ENCODE measurements around the gene CNTN4. TPM values are rescaled to one million over a fixed set of nuclear protein-coding genes. Genes with fewer than 3 reads are reported as not detected.

The CNTN4 gene
- total RNA-seq, 1 donor from 2014 or later, result 23.0 TPM

GRCh38 chr3:2661078-2661477, 562.4 kb downstream of the CNTN4 start:
- no peaks in the 10 kb centered on the region for H3K36me3 Mint-ChIP-seq (ENCODE audit: unreplicated experiment)
- H3K4me3 Mint-ChIP-seq (ENCODE audit: unreplicated experiment), result no peak overlapping the region

DNA sequence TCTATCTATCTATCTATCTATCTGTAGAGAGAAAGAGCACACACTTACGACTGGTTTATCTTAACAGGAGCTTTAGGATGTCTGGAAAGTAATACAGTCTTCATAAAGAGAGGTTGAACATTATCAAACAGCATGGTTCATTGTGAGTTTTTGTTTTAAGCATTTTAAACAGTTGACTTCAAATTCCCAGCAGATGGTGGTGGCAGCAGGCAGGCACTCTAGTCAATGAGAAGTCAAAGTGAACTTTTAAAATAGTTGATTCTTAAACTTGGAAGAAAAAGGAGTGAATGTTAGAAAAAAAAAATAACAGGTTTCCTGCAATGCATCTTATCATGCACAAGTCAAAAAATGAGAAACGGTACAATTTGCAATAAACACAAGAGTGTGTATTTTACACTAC, 578.8 kb downstream of the CNTN4 start:
- Mint-ChIP-seq H3K4me3 (ENCODE audit: unreplicated experiment) (no peak overlapping the region), H3K36me3 (ENCODE audit: unreplicated experiment) (no peaks in the 10 kb centered on the region), H3K27ac (ENCODE audit: unreplicated experiment) (no peak overlapping the region), H3K4me1 (ENCODE audit: low read depth, unreplicated experiment) (peaks cover 3% of the 10 kb centered on the region), H3K9me3 (ENCODE audit: unreplicated experiment) (no peaks in the 10 kb centered on the region), H3K27me3 (ENCODE audit: unreplicated experiment) (no peaks in the 10 kb centered on the region)
- TF ChIP-seq, protein P1, sequence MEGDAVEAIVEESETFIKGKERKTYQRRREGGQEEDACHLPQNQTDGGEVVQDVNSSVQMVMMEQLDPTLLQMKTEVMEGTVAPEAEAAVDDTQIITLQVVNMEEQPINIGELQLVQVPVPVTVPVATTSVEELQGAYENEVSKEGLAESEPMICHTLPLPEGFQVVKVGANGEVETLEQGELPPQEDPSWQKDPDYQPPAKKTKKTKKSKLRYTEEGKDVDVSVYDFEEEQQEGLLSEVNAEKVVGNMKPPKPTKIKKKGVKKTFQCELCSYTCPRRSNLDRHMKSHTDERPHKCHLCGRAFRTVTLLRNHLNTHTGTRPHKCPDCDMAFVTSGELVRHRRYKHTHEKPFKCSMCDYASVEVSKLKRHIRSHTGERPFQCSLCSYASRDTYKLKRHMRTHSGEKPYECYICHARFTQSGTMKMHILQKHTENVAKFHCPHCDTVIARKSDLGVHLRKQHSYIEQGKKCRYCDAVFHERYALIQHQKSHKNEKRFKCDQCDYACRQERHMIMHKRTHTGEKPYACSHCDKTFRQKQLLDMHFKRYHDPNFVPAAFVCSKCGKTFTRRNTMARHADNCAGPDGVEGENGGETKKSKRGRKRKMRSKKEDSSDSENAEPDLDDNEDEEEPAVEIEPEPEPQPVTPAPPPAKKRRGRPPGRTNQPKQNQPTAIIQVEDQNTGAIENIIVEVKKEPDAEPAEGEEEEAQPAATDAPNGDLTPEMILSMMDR (IDR thresholded peaks at IDR 0.05; ENCODE audit: partially characterized antibody, unreplicated experiment), result no peak
- no peak for DNase-seq

More at GRCh38 chr3:2661078-2661477, 562.4 kb downstream of the CNTN4 start:
- no peak for DNase-seq
- H3K27ac Mint-ChIP-seq (ENCODE audit: unreplicated experiment), result no peak overlapping the region
- TF ChIP-seq, protein P1 (IDR thresholded peaks at IDR 0.05; ENCODE audit: partially characterized antibody, unreplicated experiment), result no peak
- no peaks in the 10 kb centered on the region for H3K9me3 Mint-ChIP-seq (ENCODE audit: unreplicated experiment)
- H3K4me1 Mint-ChIP-seq (ENCODE audit: low read depth, unreplicated experiment), result peaks cover 1% of the 10 kb centered on the region
- H3K27me3 Mint-ChIP-seq (ENCODE audit: unreplicated experiment), result no peaks in the 10 kb centered on the region

GRCh38 chr3:2680236-2680635, 581.6 kb downstream of the CNTN4 start:
- Mint-ChIP-seq H3K4me3 (ENCODE audit: unreplicated experiment) (no peak overlapping the region), H3K27ac (ENCODE audit: unreplicated experiment) (no peak overlapping the region), H3K36me3 (ENCODE audit: unreplicated experiment) (no peaks in the 10 kb centered on the region), H3K4me1 (ENCODE audit: low read depth, unreplicated experiment) (peaks cover 5% of the 10 kb centered on the region), H3K9me3 (ENCODE audit: unreplicated experiment) (no peaks in the 10 kb centered on the region), H3K27me3 (ENCODE audit: unreplicated experiment) (no peaks in the 10 kb centered on the region)
- TF ChIP-seq, protein P1 (IDR thresholded peaks at IDR 0.05; ENCODE audit: partially characterized antibody, unreplicated experiment), result no peak
- no peak for DNase-seq

- Mint-ChIP-seq H3K9me3 (ENCODE audit: unreplicated experiment) (no peaks in the 10 kb centered on the region), H3K27me3 (ENCODE audit: unreplicated experiment) (no peaks in the 10 kb centered on the region), H3K4me1 (ENCODE audit: low read depth, unreplicated experiment) (peaks cover 2% of the 10 kb centered on the region), H3K27ac (ENCODE audit: unreplicated experiment) (no peak overlapping the region), H3K36me3 (ENCODE audit: unreplicated experiment) (no peaks in the 10 kb centered on the region), H3K4me3 (ENCODE audit: unreplicated experiment) (no peak overlapping the region)
- no peak for DNase-seq
- TF ChIP-seq, protein P1 (IDR thresholded peaks at IDR 0.05; ENCODE audit: partially characterized antibody, unreplicated experiment), result no peak
Observed at GRCh38 chr3:2684046-2684445, 585.4 kb downstream of the CNTN4 start.

DNA sequence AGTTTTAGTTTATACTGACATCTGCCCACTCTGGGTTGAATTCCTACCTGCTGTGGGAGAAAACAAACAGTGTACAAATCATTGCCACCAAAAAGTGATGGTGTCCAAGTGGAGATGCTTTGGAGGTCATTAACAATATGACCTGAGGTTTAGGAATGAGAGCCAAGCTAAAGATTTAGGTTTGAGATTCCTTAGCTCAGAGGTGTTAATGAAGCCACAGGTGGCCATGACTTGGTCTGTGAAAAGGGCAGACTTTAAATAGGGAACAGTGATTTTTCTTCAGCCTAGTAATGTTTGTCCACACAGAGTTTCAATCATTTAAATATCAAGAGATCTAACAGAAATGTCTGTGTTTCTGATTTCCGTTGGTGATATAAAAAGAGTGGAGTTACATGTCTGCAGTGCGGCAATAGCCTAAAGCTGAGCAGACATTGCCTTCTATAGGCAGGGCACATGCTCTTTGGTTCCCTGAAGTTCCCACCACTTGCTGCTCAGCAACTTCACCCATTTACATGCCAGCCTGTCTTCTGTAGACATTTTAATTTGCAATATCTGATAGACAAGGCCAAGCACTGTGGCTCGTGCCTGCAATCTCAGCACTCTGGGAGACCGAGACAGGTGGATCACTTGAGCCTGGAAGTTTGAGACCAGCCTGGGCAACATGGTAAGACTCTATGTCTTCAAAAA, 588.3 kb downstream of the CNTN4 start:
- Mint-ChIP-seq H3K9me3 (ENCODE audit: unreplicated experiment) (no peaks in the 10 kb centered on the region), H3K27ac (ENCODE audit: unreplicated experiment) (no peak overlapping the region), H3K36me3 (ENCODE audit: unreplicated experiment) (no peaks in the 10 kb centered on the region), H3K27me3 (ENCODE audit: unreplicated experiment) (no peaks in the 10 kb centered on the region), H3K4me1 (ENCODE audit: low read depth, unreplicated experiment) (peaks cover 2% of the 10 kb centered on the region), H3K4me3 (ENCODE audit: unreplicated experiment) (no peak overlapping the region)
- DNase-seq, result no peak
- TF ChIP-seq, protein P1 (IDR thresholded peaks at IDR 0.05; ENCODE audit: partially characterized antibody, unreplicated experiment), result no peak
